Measurements from ENCODE around the gene CD274. TPM values are rescaled to one million over a fixed set of nuclear protein-coding genes. Genes with fewer than 3 reads are reported as not detected.

The CD274 gene
- total and polyA plus RNA-seq, 2 of the 8 experiments (the other 6 are each of a cell fraction or from before 2014, with no cell fraction given) = 0.08 to 0.15 TPM

- Histone ChIP-seq H3K79me2 (ENCODE audit: control insufficient read depth in 1 of 2, insufficient read depth in 2 of 2, low read length in 2 of 2) (no peaks in the 10 kb centered on the region), H3K36me3 (ENCODE audit: control insufficient read depth in 2 of 4, insufficient read depth in 4 of 4, low read length in 3 of 4) (peaks cover 3 to 11% (median 5%) of the 10 kb centered on the region in 4 experiments; a peak in 5 of 8 replicates), H2BK120ac (replicated peaks; ENCODE audit: low read depth, low read length) (no peak overlapping the region), H2BK15ac (ENCODE audit: low read length) (peak overlapping the region; percentile 62; the same call in 1 of the 2 replicates), H3K79me1 (ENCODE audit: low read depth, low read length) (no peaks in the 10 kb centered on the region), H3K4me2 (ENCODE audit: insufficient read depth in 1 of 2, low read depth in 2 of 2, low read length in 2 of 2) (peak overlapping the region; percentile 69 to 70), H2BK20ac (ENCODE audit: low read length) (no peak overlapping the region), H3K23ac (ENCODE audit: insufficient read length) (no peak overlapping the region), H3K9me3 (ENCODE audit: insufficient read depth in 2 of 2, low read depth in 1 of 2, low read length in 1 of 2) (peaks cover 3 to 15% of the 10 kb centered on the region in 2 experiments; a peak in 2 of 4 replicates), H3K14ac (ENCODE audit: insufficient read length) (no peak overlapping the region), H2BK5ac (ENCODE audit: low read depth, low read length) (no peak overlapping the region), H2BK12ac (ENCODE audit: low read depth, low read length) (no peak overlapping the region), H4K20me1 (replicated peaks in 1 of 2; ENCODE audit: control insufficient read depth in 1 of 2, insufficient read depth in 2 of 2, low read length in 2 of 2) (no peaks in the 10 kb centered on the region), H3K56ac (replicated peaks; ENCODE audit: insufficient read length, low read depth, low read length) (no peak overlapping the region), H4K5ac (ENCODE audit: insufficient read length, low read depth, low read length) (peak overlapping the region; percentile 32), H3K4ac (replicated peaks; ENCODE audit: insufficient read length, low read depth, low read length) (no peak overlapping the region), H3K23me2 (ENCODE audit: low read depth, low read length) (peaks cover 6% of the 10 kb centered on the region; the same call in 1 of the 2 replicates), H3K9ac (replicated peaks in 1 of 4; ENCODE audit: extremely low read depth in 1 of 4, low read depth in 3 of 4, low read length in 3 of 4) (peak overlapping the region in 3 of 4 experiments; percentile 14 to 44 (median 36); a peak in 4 of 7 replicates), H4K8ac (ENCODE audit: extremely low read depth, insufficient read depth, low read length) (no peak overlapping the region), H3K27me3 (replicated peaks in 1 of 4; ENCODE audit: control insufficient read depth in 3 of 4, extremely low read depth in 1 of 4, insufficient read depth in 3 of 4, low read length in 3 of 4) (no peaks in the 10 kb centered on the region), H3K4me1 (replicated peaks in 1 of 4; ENCODE audit: control insufficient read depth in 3 of 4, insufficient read depth in 4 of 4, low read length in 3 of 4) (peaks cover 0 to 6% (median 2%) of the 10 kb centered on the region in 4 experiments; a peak in 3 of 7 replicates), H2AK5ac (ENCODE audit: low read depth, low read length) (no peak overlapping the region), H4K91ac (replicated peaks; ENCODE audit: insufficient read length, low read length) (peak overlapping the region; percentile 0), H3K4me3 (ENCODE audit: extremely low read depth in 1 of 4, insufficient read depth in 2 of 4, low read depth in 3 of 4, low read length in 4 of 4) (peak overlapping the region; percentile 71 to 88 (median 80)), H3K18ac (ENCODE audit: extremely low read depth, low read length) (no peak overlapping the region), H2AFZ (ENCODE audit: low read length) (peak overlapping the region; percentile 64), H3K27ac (ENCODE audit: low read depth, low read length) (no peak overlapping the region)
- POLR2A ChIA-PET (ENCODE audit: partially characterized antibody) = interaction anchor here (1.3 to 1.6 kb wide), 2 partner anchors 10 to 12 kb away, joined by 4 read pairs; partner anchors contain the start of gene CD274
- CTCF ChIA-PET (ENCODE audit: partially characterized antibody) = interaction anchor here (0.7 to 5.4 kb wide), 6 partner anchors 12 to 680 kb away, joined by 3 to 39 read pairs (median 4); partner anchors contain the start of genes CD274 and INSL6
- 74% methylated on average over 20 of the region's 21 CpGs; no CpG with 5 or more reads in 1 of the 2 experiments for WGBS, 2 experiments (ENCODE audit: extremely low coverage in 1 of 2, insufficient coverage in 1 of 2, insufficient read length in 1 of 2, insufficient replicate concordance in 2 of 2, low coverage in 1 of 2, low lambda C conversion rate in 2 of 2, missing lambda C conversion rate in 1 of 2)
- FAIRE-seq (no peak), DNase-seq (ENCODE audit: low read depth in 1 of 2, low spot score in 2 of 2) (peak in 1 of 2 experiments; percentile 45)
- TF ChIP-seq PHF8 (conservative IDR thresholded peaks at IDR 0.05; ENCODE audit: low read depth, low read length) = no peak
- no peak for TF ChIP-seq MAX (IDR thresholded peaks at IDR 0.05)
- no peak for TF ChIP-seq CREB1 (IDR thresholded peaks at IDR 0.05)
- TF ChIP-seq NRF1 (IDR thresholded peaks at IDR 0.05; ENCODE audit: low read depth, low read length) = no peak
- TF ChIP-seq GABPA (IDR thresholded peaks at IDR 0.05; ENCODE audit: borderline replicate concordance, insufficient read depth, low read length) = no peak
- no peak for TF ChIP-seq TBP (IDR thresholded peaks at IDR 0.05; ENCODE audit: low read depth, low read length)
- no peak for TF ChIP-seq RFX5 (IDR thresholded peaks at IDR 0.05; ENCODE audit: borderline replicate concordance, low read depth, low read length)
- TF ChIP-seq, protein P1, sequence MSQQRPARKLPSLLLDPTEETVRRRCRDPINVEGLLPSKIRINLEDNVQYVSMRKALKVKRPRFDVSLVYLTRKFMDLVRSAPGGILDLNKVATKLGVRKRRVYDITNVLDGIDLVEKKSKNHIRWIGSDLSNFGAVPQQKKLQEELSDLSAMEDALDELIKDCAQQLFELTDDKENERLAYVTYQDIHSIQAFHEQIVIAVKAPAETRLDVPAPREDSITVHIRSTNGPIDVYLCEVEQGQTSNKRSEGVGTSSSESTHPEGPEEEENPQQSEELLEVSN (IDR thresholded peaks at IDR 0.05) = no peak
- TF ChIP-seq FOSL1 (IDR thresholded peaks at IDR 0.05; ENCODE audit: insufficient read depth, low read depth, low read length) = no peak
- no peak for TF ChIP-seq BACH1 (IDR thresholded peaks at IDR 0.05; ENCODE audit: low read length)
- no peak for TF ChIP-seq HDAC6 (IDR thresholded peaks at IDR 0.05; ENCODE audit: low read depth, low read length)
These were observed 11.8 kb upstream of the CD274 start for GRCh38 chr9:5438301-5439162.
